Colon (tissue), 2 donors: ENCODE data around the gene LOC101059915.
A peak's percentile ranks its signal among the peaks of the same experiment; 100 is the strongest.
"Not testable (repeated sequence)": the region's sequence is repeated elsewhere in the genome, so short reads cannot be mapped to it uniquely, and the experiment has no call there.

Experiments used
- FAIRE-seq: peaks from 2 replicates; lab custom pipeline; 2012; peaks lifted over from hg19 to GRCh38; lab: Jason Lieb, UNC
- donor health status: control.
- donor health status: control.

The LOC101059915 gene

DNA sequence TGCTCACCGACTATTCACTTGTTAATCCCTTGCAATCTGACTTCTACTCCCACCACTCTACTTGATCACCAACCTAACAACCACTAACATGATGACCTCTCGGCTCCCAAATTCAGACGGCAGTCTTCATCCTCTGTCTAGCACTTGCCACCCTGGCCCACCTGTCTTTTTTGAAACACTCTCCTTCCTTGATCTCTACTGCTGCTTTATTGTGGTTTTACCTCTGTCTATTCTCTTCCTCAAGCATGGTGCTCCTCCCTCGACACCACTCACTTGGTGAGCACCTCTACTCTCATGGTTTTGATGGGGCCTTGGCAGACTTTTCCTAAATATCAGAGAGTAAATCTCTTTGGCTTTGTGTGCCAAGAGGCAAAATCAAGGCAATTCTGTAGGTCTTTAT lies 27.3 kb upstream of the LOC101059915 start:
- no peak for FAIRE-seq

- FAIRE-seq, result not testable (repeated sequence)
Observed at GRCh38 chrX:71644406-71644805, 22.9 kb upstream of the LOC101059915 start.

- FAIRE-seq, result no peak
Observed at GRCh38 chrX:71650333-71650969, 16.9 kb upstream of the LOC101059915 start.

DNA sequence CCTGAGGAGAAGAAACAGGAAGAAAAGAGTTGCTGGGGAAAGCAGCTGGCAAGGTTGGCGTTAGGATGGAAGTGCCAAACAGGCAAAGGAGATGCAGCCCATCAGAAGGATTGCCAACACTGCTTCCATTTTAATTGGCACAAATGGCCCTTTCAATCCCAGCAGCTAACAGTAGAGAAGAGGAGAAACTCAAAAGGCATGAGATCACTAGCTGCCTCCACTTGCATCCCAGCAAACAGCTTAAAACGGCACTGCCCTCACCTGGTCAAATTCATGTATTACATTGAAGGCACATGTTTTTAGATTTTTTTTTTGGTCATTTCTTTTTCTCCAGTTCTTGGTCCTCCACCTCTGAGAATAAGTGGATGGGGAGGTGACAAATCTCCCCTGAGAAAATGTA lies 14.9 kb upstream of the LOC101059915 start:
- peak; percentile 5 for FAIRE-seq

- no peak for FAIRE-seq
Observed at GRCh38 chrX:71653344-71653743, 14.0 kb upstream of the LOC101059915 start.

- FAIRE-seq, result no peak
Observed at GRCh38 chrX:71657267-71657666, 10.1 kb upstream of the LOC101059915 start.

- no peak for FAIRE-seq
Observed at GRCh38 chrX:71659342-71659741, 8.0 kb upstream of the LOC101059915 start.

GRCh38 chrX:71659959-71660358 lies 7.4 kb upstream of the LOC101059915 start:
- FAIRE-seq, result no peak

GRCh38 chrX:71660562-71661416 lies 6.6 kb upstream of the LOC101059915 start:
- FAIRE-seq, result no peak

DNA sequence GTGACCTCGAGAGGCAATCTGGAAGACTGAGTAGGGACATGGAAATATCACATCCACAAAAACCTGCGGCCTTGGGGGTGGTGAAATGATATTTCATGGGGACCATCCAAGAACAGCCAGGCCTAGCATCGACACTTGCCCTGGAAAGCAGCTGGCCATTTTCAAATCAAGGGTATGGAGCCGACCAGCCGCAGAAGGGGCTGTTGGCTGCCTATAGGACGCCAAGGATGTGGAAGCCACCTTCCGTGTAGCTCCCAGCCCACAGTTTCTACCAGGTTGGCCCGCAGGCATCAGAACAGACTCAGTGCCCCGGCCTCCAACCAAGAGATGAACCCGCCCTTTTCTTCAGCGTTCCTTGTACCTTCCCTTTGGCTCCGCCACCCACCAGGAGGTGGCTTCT lies 5.4 kb upstream of the LOC101059915 start:
- FAIRE-seq, result no peak

GRCh38 chrX:71662654-71663053 lies 4.7 kb upstream of the LOC101059915 start:
- FAIRE-seq, result not testable (repeated sequence)

DNA sequence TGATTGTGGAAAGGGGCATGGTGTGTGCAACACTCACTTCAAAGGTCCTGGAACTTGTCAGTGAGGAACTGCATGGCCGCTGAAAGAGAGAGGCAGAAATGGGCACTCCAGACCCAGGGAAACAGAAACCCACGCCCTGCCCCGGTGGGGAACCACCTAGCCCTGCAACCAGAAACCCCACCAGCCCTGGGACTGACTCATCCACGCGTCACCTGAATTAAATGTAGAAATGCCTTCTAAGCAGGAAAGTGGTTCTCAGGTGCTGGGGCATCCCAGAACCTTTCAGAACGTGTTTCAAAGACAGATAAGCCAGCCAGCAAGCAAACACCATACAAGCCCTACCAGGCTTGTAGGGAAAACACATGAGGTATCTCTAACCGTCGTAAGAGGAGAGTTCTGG lies 4.1 kb upstream of the LOC101059915 start:
- not testable (repeated sequence) for FAIRE-seq

GRCh38 chrX:71664202-71664601 lies 3.1 kb upstream of the LOC101059915 start:
- not testable (repeated sequence) for FAIRE-seq

DNA sequence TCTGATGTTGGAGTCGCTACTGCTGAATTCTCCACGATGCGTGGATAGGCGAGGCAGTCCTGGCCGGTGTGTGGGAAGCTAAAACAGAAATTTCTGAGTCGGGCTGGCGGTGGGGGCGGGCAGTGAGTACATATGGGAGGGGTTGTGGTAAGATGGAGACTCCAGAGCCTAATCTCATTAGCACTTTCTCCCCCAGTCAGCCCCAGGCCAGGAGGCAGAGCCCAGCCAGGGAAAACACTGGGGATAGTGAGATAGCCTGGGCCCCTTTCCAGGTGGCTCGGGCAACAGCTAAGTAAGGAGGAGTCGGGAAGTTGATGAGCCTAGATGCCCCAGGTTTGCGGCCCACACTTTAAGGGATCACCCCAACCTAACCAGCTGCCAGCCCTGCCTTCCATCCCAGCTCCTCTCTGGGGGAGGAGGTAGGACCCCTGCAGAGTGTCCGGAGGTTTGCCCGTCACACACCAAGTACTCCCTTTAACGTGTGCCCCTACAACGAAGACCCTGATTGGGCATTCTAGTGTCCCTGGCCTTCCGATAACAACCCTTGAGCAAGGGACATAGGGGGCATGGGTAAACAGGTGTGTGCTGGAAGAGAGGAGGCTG lies 2.4 kb upstream of the LOC101059915 start:
- no peak for FAIRE-seq

- no peak for FAIRE-seq
Observed at GRCh38 chrX:71665747-71666146, 1.6 kb upstream of the LOC101059915 start.

- FAIRE-seq, result no peak
Observed at GRCh38 chrX:71666240-71667223, 814 bp upstream of the LOC101059915 start.

- FAIRE-seq, result no peak
Observed at GRCh38 chrX:71668248-71668595, 876 bp downstream of the LOC101059915 start.

DNA sequence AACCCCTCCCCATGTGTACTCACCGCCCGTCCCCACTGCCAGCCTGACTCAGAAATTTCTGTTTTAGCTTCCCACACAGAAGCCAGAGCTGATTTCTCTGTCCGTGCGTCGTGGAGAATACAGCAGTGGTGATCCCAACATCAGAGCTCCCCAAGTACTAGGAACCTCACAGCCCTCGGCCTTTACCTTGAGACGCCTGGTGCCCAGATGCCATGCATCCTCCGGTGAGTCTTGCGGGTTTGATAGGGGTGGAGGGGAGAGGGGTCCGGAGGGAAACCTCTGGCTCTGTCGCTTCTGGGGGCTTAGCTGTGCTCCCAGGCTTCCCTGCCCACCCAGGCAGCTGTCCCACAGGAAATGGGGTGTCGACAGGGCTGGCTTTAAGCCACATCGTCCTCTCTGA lies 2.1 kb downstream of the LOC101059915 start:
- FAIRE-seq, result no peak

DNA sequence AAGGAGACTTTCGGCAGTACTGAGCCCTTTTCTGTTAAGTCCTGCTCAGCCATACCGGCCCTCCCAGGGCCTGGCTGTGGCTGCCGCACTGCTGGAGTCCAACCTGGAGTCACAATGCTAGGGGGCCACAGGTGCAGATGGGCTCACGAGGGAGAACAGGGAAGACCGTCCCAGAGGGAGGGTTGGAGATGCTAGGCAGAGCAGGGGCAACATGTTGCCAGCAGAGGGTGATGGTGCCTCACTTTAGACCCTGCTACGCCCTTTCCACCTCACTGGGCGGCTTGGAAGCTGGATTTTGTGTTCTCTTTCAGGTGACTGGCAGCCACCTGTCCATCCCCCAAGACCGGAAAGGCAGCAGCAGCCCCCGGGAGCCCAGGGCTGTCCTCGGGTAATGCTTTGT lies 2.6 kb downstream of the LOC101059915 start:
- not testable (repeated sequence) for FAIRE-seq

DNA sequence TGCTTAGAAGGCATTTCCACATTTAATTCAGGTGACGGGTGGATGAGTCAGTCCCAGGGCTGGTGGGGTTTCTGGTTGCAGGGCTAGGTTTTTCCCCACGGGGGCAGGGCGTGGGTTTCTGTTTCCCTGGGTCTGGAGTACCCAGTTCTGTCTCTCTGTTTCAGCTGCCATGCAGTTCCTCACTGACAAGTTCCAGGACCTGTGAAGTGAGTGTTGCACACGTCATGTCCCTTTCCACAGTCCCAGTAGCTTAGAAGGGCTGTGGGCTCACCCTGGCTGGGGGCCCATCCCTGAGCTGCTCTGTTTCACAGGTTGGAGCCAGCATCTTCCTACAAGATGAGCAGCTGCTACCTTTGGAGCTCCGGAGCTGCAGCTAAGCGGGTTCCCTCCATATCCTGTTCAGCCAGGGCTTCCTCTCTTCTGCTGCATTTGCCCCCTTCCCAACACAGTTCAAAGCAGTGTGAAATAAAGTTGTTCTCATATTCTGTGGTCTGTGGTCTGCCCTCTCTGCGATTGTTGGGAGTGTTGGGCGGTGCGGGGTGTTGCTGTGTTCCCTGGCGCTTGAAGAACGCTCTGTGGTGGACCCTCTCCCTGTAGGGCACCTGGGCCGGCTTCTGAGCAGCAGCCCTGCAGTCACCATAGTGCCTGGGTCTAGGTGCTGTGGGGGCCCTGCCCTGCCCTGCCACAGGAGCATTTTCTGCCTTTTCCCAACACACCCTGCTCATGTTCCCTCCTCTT lies 3.9 kb downstream of the LOC101059915 start:
- no peak for FAIRE-seq

DNA sequence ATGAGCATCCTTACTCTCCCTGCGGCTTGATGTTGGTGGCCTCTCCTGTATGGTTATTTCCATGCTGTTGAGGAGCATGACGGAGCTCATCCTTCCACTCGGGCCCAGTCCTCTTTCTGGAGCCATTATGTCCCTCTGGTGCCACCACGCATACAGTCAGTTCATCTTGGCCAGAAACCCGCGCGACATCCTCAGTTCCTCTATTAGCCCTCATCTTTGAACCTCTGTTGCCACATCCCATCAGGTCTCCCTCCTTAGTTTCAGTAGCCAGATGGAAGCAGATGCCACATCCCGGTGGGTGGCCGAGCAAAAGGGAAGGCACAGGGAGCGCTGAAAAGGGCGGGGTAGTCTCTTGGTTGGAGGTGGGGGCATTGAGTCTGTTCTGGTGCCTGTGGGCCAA lies 4.6 kb downstream of the LOC101059915 start:
- FAIRE-seq, result no peak
